GM03348 (cell line): ENCODE results near the gene WIPF2.
"Not testable (repeated sequence)": the region's sequence is repeated elsewhere in the genome, so short reads cannot be mapped to it uniquely, and the experiment has no call there.

Experiments used
- DNase-seq: peaks from one replicate; pipeline ENCODE4 v3.0.0; 2012; ENCODE audit warnings: low spot score

Gene WIPF2

GRCh38 chr17:40191237-40192208 is 27.6 kb upstream of the WIPF2 start:
- peak; percentile 90 for DNase-seq

- DNase-seq: no peak
Measured at GRCh38 chr17:40192961-40193360, 26.1 kb upstream of the WIPF2 start.

DNA sequence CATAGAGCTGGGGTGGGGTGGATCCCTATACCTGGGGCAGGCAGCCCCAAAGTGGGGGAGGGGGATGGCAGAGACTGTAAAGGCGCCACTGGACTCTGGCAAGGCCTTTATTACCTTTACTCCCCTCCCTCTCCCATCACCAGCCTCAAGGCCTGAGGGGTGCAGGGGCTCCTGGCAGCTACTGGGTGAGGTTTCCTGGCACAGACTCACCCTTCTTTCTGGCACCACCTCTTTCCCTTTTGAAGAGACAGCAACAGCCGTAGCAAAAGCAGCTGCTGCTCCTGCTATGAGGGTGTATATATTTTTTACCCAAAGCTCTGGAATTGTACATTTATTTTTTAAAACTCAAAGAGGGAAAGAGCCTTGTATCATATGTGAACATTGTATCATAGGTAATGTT is 24.3 kb upstream of the WIPF2 start:
- DNase-seq: no peak

DNA sequence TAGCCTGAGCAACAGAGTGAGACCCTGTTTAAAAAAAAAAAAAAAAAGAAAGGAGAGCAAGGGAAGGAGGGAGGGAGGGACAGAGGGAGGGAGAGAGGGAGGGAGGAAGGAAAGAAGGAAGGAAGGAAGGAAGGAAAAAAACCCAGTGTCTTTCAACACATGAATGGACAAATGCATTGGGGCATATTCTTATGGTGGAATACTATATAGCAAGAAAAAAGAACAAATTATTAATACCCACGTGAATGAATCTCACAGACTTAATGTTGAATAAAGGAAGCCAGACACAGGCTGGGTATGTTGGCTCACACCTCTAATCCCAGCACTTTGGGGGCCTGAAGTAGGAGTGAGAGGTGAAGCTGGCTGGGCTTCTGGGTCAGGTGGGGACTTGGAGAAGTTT is 21.6 kb upstream of the WIPF2 start:
- no peak for DNase-seq

- not testable (repeated sequence) for DNase-seq
Measured at GRCh38 chr17:40197965-40198456, 21.1 kb upstream of the WIPF2 start.

DNA sequence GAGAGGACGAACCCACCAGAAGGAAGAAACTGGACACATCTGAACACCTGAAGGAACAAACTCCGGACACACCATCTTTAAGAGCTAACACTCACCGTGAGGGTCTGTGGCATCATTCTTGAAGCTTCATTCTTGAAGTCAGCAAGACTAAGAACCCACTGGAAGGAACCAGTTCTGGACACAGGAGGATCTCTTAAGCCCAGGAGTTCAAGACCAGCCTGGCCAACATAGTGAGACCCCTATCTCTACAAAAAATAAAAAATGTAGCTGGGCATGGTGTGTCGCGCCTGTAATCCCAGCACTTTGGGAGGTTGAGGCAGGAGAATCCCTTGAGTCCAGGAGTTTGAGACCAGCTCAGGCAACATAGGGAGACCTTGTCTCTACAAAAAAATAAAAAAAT is 20.5 kb upstream of the WIPF2 start:
- DNase-seq: no peak

DNA sequence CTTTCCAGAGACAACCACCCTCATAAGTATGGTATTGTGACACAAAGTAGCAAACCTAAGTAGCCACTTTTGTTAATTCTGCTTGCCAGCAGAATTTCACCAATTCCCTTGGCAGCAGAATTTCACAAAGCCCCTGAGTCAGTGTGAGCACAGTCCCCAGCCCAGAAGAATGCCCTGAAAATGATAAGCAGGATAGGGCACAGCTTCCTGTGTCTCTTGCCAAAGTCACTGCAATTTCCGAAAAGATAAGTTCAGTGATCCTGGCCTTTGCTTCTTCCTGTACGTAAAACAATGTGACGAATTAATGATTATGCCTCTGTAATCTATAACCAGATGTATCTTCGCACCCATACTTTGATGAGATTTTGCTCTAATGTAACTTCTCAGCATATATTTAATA is 16.0 kb upstream of the WIPF2 start:
- DNase-seq: no peak

DNA sequence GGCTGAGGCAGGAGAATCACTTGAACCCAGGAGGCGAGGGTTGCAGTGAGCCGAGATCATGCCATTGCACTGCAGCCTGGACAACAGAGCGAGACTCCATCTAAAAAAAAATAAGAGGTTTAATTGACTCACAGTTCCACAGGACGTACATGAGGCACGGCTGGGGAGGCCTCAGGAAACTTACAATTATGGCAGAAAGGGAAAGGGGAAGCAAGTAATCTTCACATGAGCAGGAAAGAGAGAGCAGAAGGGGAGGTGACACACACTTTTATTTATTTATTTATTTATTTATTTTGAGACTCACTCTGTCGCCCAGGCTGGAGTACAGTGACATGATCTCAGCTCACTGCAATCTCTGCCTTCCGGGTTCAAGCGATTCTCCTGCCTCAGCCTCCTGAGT is 12.9 kb upstream of the WIPF2 start:
- DNase-seq: not testable (repeated sequence)

DNA sequence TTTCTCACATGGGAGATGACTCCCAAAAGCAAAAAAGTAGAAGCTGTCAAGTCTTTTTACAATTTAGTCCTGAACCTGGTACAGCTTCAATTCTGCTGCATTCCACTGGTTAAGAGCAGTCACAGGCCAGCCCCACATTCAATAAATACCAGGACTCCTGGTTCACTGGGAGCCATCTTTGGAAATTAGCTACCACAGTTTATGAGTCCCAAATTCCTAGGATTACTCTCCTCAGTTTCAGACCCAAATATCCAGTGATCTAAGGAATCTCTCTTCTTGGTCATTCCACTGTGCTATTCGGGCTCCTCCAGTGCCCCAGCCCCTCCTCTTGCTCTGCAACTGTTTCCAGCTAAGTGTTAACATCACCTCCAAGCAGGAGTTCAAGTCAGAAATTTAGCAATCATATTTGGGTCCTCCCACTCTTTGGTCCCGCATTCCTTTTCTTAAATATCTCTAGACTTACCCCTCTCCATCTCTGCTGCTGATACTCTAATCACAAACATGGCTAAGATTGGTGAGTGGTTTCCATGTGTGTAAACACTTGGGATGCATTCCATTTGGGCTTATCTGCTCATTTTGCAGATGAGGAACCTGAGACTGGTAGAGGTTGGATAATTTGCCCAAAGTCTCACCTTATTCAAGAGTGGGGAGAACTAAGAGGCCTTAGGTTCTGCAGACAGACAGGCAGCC is 9.6 kb upstream of the WIPF2 start:
- peak; percentile 77 for DNase-seq

GRCh38 chr17:40213914-40214313 is 5.2 kb upstream of the WIPF2 start:
- DNase-seq: not testable (repeated sequence)

DNA sequence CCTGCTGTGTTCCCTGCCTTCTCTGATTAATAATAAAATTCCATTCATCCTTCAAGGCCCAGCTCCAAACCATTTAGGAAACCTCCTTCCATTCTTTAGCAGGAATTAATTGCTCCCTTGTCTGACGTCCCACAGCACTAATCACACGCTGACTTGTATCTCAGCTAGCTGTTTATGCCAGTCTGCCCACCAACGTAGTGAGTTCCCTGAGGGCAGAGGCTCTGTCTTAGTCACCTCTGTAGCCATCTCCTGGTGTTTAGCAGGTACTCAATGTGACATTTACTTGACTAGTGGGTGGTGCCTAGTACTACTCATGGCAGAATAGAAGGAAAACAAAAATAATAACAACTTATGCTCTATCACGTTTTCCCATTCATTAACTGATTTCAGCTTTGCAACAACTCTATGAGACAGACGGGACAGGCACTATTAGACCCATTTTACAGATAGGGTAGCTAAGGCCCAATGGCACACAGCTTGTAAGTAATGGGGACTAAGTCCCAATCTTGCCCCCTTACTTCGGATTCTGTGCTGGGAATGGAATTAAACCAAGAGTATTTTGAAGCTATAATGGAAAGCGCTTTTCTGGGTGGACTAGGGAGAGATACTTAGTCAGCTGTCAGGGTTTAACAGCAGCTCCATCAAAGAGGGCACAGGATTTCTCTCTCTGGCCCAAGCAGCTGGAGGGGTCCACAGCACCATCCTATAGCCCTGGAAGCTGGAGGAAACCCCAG is 931 bp upstream of the WIPF2 start:
- DNase-seq: no peak

- DNase-seq: no peak
Measured at GRCh38 chr17:40219594-40220338, 662 bp downstream of the WIPF2 start.

DNA sequence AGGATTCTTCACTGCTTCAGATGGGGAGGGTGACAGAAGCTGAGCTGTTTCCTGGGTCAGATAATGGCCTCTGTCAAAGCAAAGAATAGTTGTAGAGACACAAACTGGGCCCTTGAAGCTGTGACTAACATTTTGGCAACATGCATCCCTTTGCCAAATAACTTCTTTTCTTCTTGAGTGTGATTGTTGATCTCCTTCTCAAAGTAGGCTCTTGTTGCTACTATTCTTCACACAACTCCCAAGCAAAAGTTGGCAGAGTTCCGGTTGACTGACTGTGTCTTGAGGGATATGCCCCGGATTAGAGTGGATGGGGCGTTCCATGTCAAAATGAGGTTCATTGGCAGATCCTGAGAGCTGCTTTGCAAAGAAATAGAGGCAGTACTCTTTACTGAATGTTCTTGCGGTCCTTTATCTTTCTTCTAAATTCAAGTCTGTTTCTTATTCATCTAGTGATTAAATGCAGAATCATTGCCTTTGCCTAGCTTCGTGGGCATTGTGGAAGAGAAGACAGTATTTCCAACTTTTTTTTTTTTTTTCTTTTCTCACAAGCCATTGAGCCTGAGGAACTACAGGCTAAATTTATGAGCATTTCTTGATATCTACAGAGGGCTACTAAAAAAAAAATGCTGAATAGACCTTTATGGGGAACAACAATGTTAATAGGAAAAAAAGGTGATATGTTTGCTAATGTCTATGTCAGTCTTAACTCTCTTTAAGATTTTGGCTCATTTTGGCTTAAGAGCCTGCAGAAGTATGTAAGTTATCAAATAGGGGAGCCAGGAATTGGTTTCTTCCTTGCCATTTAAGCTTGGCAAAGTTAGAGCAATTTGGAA is 5.8 kb downstream of the WIPF2 start:
- peak; percentile 56 for DNase-seq

DNA sequence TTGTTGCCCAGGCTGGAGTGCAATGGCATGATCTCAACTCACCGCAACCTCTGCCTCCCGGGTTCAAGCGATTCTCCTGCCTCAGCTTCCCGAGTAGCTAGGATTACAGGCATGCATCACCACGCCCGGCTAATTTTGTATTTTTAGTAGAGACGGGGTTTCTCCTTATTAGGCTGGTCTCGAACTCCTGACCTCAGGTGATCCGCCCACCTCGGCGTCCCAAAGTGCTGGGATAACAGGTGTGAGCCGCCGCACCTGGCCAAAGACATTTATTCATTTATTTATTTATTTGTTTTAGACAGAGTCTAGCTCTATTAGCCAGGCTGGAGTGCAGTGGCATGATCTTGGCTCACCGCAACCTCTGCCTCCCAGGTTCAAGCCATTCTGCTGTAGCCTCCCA is 10.0 kb downstream of the WIPF2 start:
- not testable (repeated sequence) for DNase-seq

DNA sequence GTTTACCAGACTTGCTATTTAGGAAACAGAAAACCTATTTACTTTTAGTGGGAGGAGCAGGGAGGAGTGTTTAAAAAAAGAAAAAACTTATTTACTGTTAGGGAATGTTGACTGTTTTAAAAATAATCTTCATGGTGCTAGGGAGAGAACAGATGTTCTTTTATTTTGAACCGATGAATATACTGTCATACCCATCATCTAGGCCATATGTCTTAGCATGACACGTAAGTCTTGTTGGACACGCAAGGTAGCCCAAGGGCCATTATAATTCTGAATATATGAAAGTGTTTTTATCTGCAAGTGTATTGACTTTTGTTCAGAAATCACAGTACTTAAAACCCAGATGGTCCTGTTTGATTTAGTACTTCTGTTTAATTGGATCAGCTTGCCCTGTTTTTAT is 11.6 kb downstream of the WIPF2 start:
- no peak for DNase-seq

DNA sequence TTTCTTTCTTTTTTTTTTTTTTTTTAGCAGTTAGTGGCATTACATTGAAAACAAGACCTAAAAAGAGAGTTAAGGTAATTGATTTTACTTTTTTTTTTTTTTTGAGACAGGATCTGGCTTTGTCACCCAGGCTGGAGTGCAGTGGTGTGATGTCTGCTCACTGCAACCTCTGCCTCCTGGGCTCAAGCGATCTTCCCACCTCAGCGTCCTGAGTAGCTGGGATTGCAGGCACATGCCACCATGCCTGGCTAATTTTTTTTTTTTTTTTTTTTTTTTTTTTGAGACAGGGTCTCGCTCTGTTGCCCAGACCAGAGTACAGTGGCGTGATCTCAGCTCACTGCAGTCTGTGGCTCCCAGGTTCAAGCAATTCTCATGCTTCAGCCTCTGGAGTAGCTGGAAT is 12.8 kb downstream of the WIPF2 start:
- not testable (repeated sequence) for DNase-seq

DNA sequence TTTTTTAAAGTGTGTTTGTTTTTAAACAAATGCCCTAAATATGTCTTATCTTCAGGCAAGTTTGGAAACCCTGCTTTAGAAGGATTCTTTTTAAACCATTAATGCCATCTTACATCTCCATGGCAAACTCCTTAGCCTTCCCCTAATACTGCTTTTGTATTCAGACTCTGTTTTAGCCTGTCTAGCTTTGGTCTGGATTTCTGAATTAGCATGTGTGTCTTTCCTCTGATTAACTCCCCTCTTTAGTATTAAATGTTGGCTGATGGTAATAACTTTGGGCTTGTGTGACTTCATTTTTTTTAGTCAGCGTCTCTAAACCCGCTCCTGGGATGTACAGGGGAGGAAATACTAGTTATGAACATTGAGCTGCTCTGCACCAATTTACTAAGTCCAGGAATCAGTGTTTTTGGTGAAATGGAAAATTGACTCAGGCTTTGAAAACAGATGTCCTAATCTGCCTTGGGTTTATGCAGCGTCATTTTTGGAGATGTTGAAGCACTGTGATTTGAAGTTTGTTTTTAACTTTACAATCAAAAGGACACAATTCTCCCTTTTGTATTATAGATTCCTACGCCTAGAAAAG is 22.2 kb downstream of the WIPF2 start:
- DNase-seq: no peak

- peak; percentile 31 for DNase-seq
Measured at GRCh38 chr17:40242774-40243173, 23.7 kb downstream of the WIPF2 start.

- peak; percentile 49 for DNase-seq
Measured at GRCh38 chr17:40243761-40244160, 24.7 kb downstream of the WIPF2 start.

DNA sequence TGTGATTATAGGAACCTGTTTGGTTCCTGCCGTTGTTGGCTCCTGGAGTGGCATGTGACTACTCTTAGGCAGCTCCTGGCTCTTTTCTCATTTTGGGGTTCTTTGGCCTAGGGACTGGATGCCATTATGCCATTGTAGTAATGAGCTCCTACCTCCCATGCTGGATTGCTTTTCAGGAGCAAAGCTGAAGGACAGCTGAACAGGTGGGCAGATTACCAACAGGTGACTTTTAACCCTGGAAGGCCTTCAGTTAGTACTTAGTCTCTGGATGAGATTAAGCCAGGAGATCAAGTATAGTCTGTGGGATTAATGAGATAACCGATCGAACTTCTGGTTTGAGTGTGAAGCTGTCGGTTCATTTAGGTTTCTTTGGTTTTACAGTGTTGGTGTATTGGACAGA is 25.2 kb downstream of the WIPF2 start:
- no peak for DNase-seq
